RPMI8226 (cell line): ENCODE data around the gene GLT6D1.
"Not testable (repeated sequence)": the region's sequence is repeated elsewhere in the genome, so short reads cannot be mapped to it uniquely, and the experiment has no call there.

ENCODE experiments used
- DNase-seq: peaks from one replicate; pipeline ENCODE4 v3.0.0-alpha.2; 2015

The GLT6D1 gene, protein sequence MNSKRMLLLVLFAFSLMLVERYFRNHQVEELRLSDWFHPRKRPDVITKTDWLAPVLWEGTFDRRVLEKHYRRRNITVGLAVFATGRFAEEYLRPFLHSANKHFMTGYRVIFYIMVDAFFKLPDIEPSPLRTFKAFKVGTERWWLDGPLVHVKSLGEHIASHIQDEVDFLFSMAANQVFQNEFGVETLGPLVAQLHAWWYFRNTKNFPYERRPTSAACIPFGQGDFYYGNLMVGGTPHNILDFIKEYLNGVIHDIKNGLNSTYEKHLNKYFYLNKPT

DNA sequence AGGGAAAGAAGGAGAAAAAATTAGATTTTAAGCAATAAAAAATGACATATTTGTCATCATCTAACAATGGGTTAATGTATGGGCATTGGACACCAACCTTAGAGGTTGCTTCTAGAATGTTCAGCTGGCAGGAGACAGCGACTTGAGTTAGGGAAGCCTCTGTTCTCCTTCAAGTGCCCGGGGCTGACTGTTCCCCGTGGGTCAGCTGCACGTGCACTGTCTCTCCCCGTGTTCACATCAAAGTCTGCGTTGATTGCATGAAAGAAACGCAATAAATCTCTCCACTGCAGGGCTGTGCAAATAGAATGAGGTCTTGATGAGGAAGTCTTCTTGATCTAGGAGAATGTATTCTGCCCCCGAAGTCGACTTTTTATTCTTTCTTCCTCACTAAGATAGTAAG lies at the start of gene GLT6D1:
GLT6D1 (minus strand) TSS at position 345 of the 400 bp plus-strand sequence. CDS start 353 bp downstream, outside the sequence.
- DNase-seq = no peak

DNA sequence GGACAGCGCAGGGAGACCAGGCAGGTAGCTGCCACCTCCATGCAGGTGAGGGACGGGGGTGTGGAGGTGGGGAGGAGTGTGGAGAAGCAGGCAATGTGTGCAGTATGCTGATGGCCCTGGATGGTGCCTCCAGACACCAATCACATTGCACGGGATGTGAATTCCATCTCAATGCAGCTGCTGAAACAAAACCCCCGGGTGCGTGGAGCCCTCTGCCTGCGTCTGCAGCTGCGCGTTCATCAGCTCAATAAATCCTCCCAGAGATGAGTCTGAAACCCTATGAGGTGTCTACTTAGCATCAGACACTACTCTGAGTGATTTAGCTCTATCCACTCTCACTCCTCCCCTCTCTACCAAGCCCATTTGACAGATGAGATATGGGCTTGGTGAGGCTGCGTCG lies 49.7 kb upstream of the GLT6D1 start:
- no peak for DNase-seq

DNA sequence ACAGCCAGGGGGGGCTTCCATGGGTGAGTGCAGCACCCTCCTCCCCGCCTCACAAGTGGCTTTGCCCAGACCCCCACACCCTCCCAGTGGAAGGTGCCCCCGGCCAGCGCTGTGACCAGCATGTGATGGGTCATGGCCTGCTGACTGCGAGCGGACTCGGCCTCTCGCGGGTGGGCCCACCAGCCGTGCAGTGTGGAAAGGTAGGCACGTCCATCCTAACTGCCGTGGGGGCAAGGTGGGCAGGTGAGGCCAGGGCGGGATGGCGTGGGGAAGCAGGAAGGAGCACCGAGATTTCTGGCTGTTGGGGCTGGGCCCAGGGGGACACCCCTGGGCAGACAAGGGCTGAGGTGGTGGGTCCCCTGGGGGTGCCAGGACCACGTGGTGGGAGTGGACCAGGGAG lies 47.9 kb upstream of the GLT6D1 start:
- DNase-seq = no peak

DNA sequence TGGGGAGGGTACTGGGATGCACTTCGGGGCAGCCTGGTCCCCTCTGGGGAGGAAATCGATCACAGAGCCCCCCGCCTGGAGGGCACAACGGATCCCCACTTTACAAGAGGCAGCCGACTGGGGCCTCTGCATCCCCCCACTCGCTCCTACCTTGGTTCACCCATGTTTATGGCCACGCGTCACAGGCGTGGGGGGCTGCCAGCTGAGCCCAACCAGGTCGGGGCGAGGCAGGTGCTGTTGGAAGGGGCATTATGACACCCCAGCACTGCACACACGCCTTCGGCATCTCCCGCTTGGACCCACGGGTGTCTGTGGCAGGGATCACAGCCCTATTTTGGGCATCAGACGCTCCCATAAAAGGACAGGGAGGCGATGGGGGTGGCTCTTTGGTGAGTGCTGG lies 45.4 kb upstream of the GLT6D1 start:
- DNase-seq = no peak

DNA sequence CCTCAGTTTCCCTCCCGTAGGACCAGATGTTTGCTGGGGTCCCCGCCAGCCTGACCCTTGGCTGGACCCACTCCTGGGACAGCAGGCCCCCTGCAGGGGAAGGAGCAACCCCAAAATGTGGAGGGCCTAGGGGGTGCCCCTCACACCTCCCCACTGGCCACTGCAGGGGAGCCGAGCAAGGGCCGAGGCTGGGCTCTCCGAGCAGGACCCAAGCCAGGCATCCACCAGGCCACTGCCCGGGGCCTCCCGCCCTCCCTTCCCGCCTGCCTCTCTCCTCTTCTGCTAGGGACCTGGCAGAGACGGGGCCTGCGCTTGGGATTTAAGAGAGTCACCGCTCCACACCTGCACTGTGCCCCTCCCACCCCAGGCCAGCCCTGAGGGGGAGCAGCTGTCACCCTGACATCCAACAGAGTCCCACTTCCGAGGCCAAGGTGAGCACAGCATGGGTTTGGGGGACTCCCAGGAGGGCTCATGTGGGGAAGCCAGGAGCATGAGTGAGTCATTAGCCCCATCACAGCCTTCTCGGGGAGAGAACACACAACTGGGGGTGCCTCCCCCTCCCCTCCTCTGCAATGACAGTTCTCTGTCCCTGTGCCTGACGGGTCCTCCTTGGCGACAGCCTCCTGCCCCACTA lies 44.2 kb upstream of the GLT6D1 start:
- no peak for DNase-seq

DNA sequence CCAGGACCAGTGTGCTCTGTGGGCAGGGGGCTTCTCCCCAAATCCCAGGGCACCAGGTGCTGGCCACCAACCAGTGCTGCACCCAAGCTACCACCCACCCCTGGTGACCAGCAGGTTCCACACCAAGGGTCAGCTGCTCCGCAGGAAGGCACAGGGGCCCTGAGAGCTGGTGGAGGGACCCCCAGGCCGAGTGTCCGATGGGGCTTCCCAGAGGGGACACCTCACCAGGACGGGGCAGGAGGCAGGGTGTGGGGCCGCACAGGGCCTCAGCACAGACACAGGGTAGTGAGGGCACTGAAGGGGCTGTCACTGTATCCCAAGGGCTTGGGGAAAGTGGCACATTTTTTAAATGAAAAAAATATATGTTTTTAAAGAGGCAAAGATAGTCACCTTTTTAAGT lies 41.8 kb upstream of the GLT6D1 start:
- no peak for DNase-seq

DNA sequence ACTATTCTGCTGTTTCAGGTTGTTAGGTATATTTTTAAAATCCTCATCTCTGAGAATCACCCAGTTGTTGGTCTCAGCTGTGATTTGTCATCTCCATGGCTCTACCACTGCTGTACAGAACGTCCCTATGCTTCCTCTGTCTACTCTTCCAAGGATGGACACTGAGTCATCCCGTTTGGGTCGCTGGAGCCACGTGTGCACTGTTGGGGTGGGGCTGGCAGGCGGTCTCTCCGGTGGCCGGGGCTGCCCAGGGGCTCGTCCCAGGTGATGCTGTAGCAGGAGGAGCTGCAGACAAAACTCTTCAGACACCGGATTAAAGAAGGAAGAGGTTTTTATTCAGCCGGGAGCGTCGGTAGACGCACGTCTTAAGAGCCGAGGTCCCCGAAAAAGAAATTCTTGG lies 40.7 kb upstream of the GLT6D1 start:
- DNase-seq = no peak

DNA sequence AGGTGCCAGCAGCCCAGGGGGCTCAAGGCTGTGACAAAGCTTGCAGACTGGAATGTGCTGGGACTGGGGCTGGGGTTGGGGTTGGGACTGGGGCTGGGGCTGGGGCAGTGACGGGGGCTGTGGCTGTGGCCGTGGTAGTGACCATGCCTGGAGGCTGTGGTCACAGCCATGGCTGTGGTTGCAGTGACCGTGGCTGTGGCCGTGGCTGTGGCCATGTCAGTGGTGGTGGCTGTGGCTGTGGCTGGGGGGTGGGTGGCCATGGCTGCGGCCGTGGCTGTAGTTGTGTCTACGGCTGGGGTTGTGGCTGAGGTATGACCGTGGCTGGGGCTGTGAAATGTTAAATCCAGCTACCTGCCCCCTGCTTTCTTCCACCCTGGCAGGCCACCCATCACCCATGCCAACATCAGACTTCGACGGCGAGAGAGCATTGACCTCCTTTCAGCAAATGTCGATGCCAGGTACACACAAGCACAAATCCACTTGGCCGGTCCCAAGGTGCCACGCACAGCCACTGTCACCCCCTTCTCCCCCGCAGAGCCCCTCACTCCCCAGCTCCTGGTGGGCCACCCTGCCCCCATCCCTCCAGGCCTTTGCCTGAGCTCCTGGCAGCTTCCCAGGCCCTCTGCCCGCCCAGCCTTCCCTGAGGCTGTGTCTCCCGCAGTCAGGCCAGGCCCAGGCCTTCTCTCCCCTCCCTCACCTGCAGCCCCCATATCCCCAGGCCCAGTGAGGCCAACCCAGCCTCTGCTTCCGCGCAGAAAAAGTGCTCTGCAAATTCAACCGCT lies 39.1 kb upstream of the GLT6D1 start:
- no peak for DNase-seq

DNA sequence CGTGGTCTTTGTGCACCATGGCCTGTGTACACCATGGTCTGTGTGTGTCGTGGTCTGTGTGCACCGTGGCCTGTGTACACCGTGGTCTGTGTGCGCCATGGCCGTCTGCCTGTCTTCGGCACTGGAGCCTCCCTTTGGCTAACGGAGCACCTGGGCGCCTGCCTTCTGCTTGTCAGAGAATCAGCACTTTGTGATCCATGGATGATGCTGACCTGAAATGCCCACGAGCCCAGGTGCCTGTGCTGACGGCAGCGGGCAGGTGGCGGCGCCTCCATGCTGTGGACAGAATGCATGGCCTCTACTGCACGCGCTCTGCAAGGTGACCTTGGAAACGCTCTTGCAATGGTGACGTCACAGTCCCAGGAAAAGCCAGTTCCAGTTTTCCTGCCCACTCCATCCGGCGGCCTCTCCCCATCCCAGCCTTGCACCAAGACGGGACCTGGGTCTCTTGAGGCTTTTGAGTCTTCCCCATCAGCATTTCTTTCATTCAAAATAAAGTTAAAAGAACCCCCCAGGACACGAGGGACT lies 38.4 kb upstream of the GLT6D1 start:
- peak; percentile 59 for DNase-seq

DNA sequence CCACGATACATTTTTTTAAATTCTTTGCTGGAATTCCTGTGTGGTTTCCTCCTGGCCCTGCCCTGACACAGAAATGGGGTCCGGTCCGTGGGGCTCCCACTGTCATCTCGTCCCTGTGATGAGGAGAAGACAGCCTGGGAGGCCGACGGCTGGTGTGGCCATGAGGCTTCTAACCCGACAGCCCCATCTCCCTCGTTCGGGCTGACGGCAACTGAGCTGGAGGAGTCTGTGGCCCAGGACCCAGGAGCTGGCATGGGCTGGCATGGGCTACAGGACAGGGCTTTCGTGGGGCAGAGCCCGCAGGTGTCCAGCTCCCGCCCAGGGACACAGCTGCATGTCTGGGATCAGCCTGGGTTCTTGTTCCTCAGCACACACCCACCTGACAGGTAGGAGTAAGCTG lies 37.6 kb upstream of the GLT6D1 start:
- no peak for DNase-seq

DNA sequence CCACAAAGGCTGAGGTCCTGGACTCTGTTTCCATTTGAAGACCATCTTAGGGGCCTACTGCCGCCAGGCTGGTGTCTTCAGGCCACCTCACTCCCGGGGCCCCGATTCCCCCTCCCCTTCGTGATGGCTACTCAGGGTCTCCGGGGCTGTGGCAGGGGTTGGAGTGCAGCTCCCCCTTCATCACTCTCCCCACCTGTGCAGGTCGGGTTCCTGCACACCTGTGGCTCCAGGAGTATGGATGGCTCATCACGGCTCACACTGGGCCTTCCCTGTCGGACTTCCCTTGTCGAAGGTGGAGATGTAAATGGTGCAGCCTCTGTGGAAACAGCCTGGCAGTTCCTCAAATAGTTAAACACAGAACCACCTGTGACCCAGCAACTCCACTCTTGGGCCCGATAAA lies 35.6 kb upstream of the GLT6D1 start:
- no peak for DNase-seq

DNA sequence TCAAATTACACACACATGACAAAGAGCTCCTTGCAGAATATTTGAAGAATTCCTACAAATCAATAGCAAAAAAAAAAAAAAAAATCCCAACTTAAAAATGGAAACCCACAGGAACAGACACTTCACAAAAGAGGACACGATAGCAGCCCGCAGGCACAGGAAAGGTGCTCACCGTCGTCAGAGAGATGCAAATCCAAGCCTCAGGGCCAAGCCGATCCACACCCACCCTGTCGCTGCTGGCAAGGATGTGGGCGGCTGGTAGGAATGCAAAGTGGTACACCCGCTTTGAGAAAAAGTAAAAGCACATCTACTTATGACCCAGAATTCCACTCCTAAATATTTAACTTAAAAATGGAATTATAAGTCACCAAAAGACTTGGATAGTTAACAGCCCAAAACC lies 34.6 kb upstream of the GLT6D1 start:
- no peak for DNase-seq

DNA sequence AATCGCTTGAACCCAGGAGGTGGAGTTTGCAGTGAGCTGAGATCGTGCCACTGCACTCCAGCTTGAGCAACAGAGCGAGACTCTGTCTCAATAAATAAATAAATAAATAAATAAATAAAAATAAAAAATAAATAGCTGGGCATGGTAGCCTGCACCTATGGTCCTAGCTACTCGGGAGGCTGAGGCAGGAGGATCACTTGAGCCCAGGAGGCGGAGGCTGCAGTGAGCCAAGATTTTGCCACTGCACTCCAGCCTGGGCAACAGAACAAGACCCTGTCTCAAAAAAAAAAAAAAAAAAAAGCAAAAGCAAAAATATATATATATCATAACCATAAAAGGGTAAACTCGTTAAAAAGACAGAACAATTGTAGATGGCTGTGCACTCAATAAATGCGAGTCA lies 33.4 kb upstream of the GLT6D1 start:
- DNase-seq = not testable (repeated sequence)

DNA sequence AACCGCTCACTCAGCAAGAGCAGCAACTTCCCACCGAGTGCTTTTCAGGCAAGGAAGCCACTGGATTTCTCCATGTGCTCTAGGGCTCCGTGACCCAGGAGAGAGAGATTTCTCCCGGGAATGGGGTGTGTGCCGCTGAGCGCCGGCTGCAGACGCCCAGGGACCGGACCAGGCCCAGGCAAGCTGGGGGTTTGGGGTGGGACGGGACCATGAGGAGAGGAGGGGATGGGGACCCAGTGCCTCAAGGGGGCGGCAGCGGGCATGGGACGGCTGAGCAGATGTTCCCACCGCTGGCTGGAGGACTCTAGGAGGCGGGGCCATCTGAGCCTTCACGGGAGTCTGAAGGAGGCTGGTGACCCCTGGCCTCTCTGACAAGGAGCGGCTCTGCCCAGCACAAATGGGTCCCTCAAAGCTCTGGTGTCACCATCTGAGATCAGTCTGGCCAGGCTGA lies 32.3 kb upstream of the GLT6D1 start:
- peak; percentile 66 for DNase-seq

DNA sequence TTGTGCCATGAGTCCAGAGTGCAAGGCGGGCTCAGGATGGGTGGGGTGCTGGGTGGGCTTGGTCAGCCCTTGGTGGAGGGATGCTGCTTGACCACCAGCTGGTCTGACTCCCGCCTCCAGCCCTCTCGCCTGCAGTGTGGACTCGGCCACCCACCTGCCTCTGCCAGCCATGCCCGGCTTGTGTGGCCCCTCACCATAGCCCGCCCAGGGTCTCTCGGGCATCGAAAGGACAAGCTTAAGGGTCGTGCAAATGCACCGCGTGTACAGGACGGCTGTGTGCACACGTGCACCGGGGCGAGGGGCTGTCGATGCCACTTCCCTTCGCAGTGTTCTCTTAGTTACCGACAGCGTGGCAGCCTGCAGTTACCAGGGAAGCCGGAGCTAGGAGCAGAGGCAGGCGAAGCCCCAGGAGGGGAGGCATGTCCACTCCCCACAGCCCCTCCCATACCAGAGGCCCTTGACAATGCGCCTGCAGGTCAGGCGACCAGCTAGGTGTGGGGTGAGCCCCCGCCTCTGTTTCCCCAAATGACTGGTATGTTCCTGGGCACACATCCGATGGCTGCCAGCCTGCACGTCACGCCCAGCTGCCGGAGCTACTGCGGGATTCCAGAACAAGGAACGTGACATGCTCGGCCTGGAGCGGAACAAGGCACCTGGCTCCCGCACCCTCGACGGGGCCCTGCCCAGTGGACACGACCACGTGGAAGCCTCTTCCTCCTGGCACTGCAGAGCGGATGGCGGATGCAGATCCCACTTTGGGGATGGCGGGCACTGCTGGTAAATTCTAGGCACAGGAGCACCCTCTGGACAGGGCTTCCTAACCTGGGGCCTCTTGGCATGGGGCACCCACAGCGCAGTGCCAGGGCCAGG lies 31.6 kb upstream of the GLT6D1 start:
- no peak for DNase-seq

DNA sequence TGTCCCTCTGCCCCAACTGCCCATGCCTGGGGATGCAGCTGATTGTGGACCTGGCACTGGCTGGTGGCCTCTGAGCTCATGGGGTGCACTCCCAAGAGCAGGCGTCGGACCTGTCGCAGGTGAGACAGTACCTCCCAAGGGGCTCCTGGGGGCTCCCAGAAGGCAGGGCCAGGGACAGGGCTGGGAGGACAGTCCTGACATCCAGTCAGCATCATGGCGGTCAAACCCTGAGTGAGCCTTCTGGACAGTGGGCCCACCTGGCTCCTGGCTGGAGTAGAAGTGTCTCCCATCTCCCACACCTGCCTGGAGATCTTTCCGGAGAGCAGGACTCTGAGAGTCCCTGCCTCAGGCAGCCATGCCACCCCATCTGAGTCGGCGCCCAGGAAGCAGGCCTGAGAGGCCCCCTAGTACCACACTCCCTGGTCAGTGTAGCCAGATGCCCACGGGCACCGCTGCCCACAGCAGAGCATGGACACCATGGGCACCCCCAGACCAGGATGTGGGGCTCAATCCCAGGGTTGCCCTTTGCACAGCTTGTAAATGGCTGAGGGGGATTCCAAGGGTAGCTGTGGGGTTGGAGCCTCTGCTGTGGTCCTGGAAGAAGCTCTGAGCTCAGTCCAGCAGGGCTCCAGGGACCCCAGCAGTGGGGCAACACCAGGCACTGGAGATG lies 30.4 kb upstream of the GLT6D1 start:
- DNase-seq = no peak

DNA sequence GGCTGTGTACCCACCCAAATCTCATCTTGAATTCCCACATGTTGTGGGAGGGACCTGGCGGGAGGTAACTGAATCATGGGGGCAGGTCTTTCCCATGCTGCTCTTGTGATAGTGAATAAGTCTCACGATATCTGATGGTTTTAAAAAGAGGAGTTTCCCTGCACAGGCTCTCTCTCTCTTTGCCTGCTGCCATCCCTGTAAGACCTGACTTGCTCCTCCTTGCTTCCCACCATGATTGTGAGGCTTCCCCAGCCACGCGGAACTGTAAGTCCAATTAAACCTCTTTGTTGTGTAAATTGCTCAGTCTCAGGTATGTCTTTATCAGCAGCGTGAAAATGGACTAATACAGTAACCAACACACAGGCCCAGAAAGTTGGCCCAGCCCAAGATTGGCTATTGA lies 29.7 kb upstream of the GLT6D1 start:
- DNase-seq = not testable (repeated sequence)

DNA sequence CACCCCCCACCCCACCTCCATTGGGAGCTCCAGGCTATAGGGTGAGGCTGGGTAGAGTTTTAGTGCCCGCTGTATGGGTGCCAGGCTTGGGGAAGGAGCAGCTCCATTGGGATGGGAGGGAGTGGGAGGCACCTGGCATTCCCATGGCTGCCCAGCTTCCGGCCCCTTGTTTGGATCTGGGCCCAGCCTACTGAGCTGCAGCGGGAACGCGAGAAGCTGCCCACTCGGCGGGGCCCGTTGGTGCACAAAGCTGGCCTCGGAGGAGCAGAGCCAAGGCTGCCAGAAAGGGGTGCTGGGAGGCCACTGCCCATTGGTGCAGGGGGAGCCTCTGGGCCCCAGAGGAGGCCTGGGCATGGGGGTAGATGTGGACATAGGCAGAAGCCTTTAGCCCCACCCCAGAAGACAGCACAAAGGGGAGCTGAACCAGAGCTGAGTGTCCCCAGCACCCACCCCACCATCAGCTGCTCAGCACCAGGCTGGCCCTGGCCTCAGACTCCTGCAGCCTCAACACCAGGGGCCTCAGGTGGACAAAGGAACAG lies 28.2 kb upstream of the GLT6D1 start:
- no peak for DNase-seq

DNA sequence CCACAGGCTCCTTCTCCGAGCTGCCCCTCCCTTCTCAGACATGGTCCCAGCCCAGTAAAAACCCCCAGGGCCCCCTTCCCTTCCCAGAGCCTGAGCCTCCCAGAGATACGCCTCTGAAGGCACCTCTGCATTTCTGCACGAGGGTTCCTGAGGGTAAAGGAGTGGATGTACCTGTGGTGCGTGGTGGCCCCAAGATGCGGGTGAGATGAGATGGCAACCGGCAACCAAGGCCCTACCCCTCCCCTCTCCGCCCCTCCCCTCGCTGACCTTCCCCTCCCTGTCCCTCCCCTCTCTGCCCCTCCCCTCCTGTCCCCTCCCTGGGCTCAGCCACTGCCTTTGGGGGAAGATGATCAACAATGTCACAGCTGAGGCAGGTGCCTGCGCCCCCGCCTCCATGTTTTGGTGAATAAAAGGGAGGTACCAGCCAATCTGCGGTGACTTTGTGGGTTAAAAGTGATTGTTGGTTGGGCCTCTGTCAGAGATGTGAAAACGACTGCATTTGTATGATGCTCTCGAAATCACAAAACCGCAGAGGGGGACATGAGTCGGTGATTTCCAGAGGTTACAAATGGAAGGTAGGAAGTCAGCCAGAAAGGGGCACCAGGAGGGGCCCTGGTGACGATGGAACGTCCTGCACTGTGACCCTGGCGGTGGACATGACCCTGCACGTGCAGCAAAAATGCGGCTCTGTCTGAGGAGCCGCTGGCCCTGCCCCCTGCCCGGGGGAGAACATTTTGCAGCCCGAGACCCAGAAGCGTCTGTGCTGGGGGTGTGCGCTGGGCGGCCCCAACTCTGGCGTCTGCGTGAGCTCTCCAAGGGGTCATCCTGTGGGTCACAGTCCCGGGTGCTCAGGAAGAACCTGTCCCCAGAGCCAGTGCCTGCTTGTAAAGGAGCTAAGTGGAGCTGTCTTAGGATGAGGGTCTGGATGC lies 27.5 kb upstream of the GLT6D1 start:
- no peak for DNase-seq

DNA sequence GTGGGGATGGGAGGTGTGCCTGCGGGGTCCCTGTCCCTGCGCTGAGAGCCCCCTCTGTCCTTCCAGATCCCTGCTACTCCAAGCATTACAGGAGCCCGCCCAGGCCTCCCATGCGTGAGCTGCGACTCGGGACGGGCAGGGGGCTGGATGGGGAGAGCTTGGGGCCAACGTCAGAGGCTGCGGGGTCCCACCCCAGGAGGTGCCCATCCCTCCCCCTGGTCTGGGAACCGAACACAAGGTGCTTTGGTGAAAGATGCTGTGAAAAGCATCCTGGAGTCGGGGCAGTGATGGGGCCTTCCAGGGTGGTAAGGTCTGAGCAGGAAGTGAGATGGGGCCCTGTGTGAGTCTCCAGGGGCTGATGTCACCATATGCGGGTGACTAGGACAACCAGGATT lies 26.5 kb upstream of the GLT6D1 start:
- DNase-seq = no peak
